Measurements from ENCODE around the gene COL6A2. TPM values are rescaled to one million over a fixed set of nuclear protein-coding genes. Genes with fewer than 3 reads are reported as not detected.

COL6A2 gene
- total RNA-seq, 1 experiment from 2014 or later: 22.0 TPM

DNA sequence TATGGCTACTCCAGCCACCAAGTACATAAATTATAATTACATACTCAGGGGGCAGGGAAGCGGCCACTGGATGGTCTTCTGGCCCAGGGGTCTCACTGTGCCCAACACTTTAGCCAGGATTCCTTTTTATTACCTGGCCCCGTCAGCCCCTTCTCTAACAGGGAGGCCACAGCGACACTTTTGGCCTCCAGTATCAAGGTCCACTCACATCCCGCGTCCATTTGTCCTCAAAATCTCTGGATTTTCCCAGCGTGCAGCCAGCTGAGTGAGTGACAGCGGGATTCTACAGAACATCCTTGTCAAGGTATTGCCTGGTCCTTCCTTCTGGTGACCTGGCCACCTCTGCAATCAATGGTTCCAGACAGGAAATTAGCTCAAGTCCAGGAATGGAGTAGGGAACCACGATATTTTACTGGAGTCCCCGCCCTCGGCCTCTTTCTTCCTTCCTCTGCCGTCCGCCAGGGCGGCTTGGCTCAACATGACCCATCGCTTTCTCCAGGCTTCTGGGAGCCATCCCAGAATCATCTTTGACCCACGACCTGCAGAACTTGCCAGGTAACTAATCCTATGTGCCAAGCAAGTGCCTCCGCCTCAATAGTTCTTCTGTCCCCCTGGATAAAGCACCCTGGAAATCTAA is 2.7 kb upstream of the COL6A2 start:
- H3K4me1 ChIP-seq (replicated peaks; ENCODE audit: insufficient read depth): no peaks in the 10 kb centered on the region
- H3K27ac ChIP-seq: no peak overlapping the region
- BruUV-seq (replicated peaks): no TSS peak
- no peaks in the 10 kb centered on the region for H3K9me3 ChIP-seq (ENCODE audit: insufficient read depth, low read depth)
- no peaks in the 10 kb centered on the region for H3K36me3 ChIP-seq (ENCODE audit: low read depth)
- POLR2A ChIA-PET (ENCODE audit: unreplicated experiment): no interaction called here
- H3K4me3 ChIP-seq: no peak overlapping the region
- no peak for DNase-seq
- no peaks in the 10 kb centered on the region for H3F3A ChIP-seq (ENCODE audit: insufficient read depth, low read depth)
- H3K27me3 ChIP-seq (ENCODE audit: insufficient read depth, low read depth): no peaks in the 10 kb centered on the region
- CTCF ChIA-PET: no interaction called here
- intact Hi-C loops (cut with micrococcal nuclease; ENCODE audit: unreplicated experiment): loop anchor here (5.0 kb wide), 1 partner anchor 123 kb away; no protein-coding TSS in a partner anchor
- no peak overlapping the region for H2AFZ ChIP-seq
- no peaks in the 10 kb centered on the region for H4K20me1 ChIP-seq (ENCODE audit: insufficient read depth)
- no peaks in the 10 kb centered on the region for H3K9me2 ChIP-seq (ENCODE audit: insufficient read depth)
- no peaks in the 10 kb centered on the region for H3K79me2 ChIP-seq (ENCODE audit: low read depth)
- no peak overlapping the region for H3K4me2 ChIP-seq
- no peak for TF ChIP-seq CTCF (conservative IDR thresholded peaks at IDR 0.05)
- no peak for TF ChIP-seq EZH2 (IDR thresholded peaks at IDR 0.05; ENCODE audit: low read depth)

GRCh38 chr21:46095814-46096595 is 1.9 kb upstream of the COL6A2 start:
- H3F3A ChIP-seq (ENCODE audit: insufficient read depth, low read depth): no peaks in the 10 kb centered on the region
- no peak overlapping the region for H2AFZ ChIP-seq
- no peaks in the 10 kb centered on the region for H3K9me2 ChIP-seq (ENCODE audit: insufficient read depth)
- peaks cover 5% of the 10 kb centered on the region; the same call in 1 of the 2 replicates for H3K79me2 ChIP-seq (ENCODE audit: low read depth)
- H3K27ac ChIP-seq: no peak overlapping the region
- DNase-seq: no peak
- no TSS peak for BruUV-seq (replicated peaks)
- H3K4me2 ChIP-seq: no peak overlapping the region
- H3K27me3 ChIP-seq (ENCODE audit: insufficient read depth, low read depth): no peaks in the 10 kb centered on the region
- no peaks in the 10 kb centered on the region for H4K20me1 ChIP-seq (ENCODE audit: insufficient read depth)
- no peaks in the 10 kb centered on the region for H3K36me3 ChIP-seq (ENCODE audit: low read depth)
- no peaks in the 10 kb centered on the region; the same call in 1 of the 2 replicates for H3K9me3 ChIP-seq (ENCODE audit: insufficient read depth, low read depth)
- ChIA-PET POLR2A (ENCODE audit: unreplicated experiment) (no interaction called here), CTCF (no interaction called here)
- intact Hi-C loops (cut with micrococcal nuclease; ENCODE audit: unreplicated experiment): loop anchor here (5.0 kb wide), 1 partner anchor 124 kb away; no protein-coding TSS in a partner anchor
- TF ChIP-seq CTCF (conservative IDR thresholded peaks at IDR 0.05) (no peak), EZH2 (IDR thresholded peaks at IDR 0.05; ENCODE audit: low read depth) (no peak)
- no peaks in the 10 kb centered on the region; the same call in 1 of the 2 replicates for H3K4me1 ChIP-seq (replicated peaks; ENCODE audit: insufficient read depth)
- H3K4me3 ChIP-seq: no peak overlapping the region

- no peaks in the 10 kb centered on the region for H4K20me1 ChIP-seq (ENCODE audit: insufficient read depth)
- H3K79me2 ChIP-seq (ENCODE audit: low read depth): peaks cover 7% of the 10 kb centered on the region; the same call in 1 of the 2 replicates
- DNase-seq: no peak
- no peaks in the 10 kb centered on the region; the same call in 1 of the 2 replicates for H3K4me1 ChIP-seq (replicated peaks; ENCODE audit: insufficient read depth)
- H3K9me2 ChIP-seq (ENCODE audit: insufficient read depth): no peaks in the 10 kb centered on the region
- H3K4me2 ChIP-seq: no peak overlapping the region
- CTCF ChIA-PET: no interaction called here
- H3K27ac ChIP-seq: no peak overlapping the region
- H3K36me3 ChIP-seq (ENCODE audit: low read depth): no peaks in the 10 kb centered on the region
- H3F3A ChIP-seq (ENCODE audit: insufficient read depth, low read depth): no peaks in the 10 kb centered on the region
- intact Hi-C loops (cut with micrococcal nuclease; ENCODE audit: unreplicated experiment): loop anchor here (5.0 kb wide), 1 partner anchor 124 kb away; no protein-coding TSS in a partner anchor
- H3K27me3 ChIP-seq (ENCODE audit: insufficient read depth, low read depth): no peaks in the 10 kb centered on the region
- POLR2A ChIA-PET (ENCODE audit: unreplicated experiment): no interaction called here
- BruUV-seq (replicated peaks): no TSS peak
- TF ChIP-seq CTCF (conservative IDR thresholded peaks at IDR 0.05): no peak
- TF ChIP-seq EZH2 (IDR thresholded peaks at IDR 0.05; ENCODE audit: low read depth): no peak
- no peaks in the 10 kb centered on the region; the same call in 1 of the 2 replicates for H3K9me3 ChIP-seq (ENCODE audit: insufficient read depth, low read depth)
- H3K4me3 ChIP-seq: no peak overlapping the region
- H2AFZ ChIP-seq: no peak overlapping the region
Measured at GRCh38 chr21:46096596-46097335, 1.1 kb upstream of the COL6A2 start.
